GM10847 (cell line): ENCODE measurements around the gene GMPR2.

Experiments
- POLR2A ChIP-seq: IDR thresholded peaks from 2 replicates; pipeline ENCODE4 v1.6.1; 2011; ENCODE audit not compliant: insufficient read length; ENCODE audit errors: extremely low read depth

GMPR2 gene

GRCh38 chr14:24279301-24280186 is 46.8 kb downstream of the GMPR2 start:
- TF ChIP-seq POLR2A: no peak

- no peak for TF ChIP-seq POLR2A
Observed at GRCh38 chr14:24280797-24281460, 48.2 kb downstream of the GMPR2 start.

- no peak for TF ChIP-seq POLR2A
Observed at GRCh38 chr14:24281636-24282035, 48.9 kb downstream of the GMPR2 start.

GRCh38 chr14:24282736-24283135 is 50.0 kb downstream of the GMPR2 start:
- no peak for TF ChIP-seq POLR2A

- no peak for TF ChIP-seq POLR2A
Observed at GRCh38 chr14:24283796-24284460, 51.2 kb downstream of the GMPR2 start.

DNA sequence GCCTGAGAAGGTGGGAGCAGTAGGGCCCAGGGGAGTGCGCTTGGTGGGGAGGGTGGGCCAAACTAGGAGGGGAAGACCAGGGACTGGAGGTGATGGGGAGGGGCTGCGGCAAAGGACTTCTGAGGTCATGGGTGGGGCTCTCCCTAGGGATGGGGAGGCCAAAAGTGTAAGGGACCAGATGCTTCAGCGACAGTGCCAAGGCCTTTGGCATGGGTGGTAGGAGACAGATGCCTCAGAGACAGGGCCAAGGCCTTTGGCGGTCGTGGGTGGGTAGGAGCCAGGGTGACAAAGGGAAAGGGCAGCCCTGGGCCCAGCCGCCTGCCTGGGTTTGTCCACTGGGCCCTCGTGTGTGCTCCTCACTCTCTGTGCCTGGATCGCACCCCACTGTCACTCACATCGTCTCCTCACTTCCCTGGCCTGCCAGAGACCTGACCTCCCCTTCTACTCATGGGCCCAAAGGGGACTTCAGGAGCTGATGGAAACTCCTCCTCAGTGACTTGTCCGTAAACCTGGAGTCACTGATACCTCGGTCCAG is 51.8 kb downstream of the GMPR2 start:
- TF ChIP-seq POLR2A: no peak

DNA sequence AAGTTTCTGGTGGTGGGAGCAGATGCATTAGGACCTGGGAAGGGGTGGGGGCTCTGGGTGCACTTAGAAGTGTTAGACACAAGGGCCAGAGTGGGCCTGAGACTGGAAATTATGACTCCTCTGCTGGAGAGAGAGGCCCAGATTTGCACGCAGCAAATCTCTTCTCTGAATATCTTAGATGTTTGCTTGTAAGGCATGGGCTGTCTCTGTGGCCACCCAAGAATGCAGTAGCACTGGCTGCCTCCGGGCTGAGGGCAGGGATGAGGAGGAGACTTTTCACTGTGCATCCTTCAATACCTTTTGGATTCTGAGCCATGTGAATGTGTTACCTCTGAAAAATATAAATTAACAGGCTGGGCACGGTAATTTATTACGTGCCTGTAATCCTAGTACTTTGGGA is 52.6 kb downstream of the GMPR2 start:
- no peak for TF ChIP-seq POLR2A

DNA sequence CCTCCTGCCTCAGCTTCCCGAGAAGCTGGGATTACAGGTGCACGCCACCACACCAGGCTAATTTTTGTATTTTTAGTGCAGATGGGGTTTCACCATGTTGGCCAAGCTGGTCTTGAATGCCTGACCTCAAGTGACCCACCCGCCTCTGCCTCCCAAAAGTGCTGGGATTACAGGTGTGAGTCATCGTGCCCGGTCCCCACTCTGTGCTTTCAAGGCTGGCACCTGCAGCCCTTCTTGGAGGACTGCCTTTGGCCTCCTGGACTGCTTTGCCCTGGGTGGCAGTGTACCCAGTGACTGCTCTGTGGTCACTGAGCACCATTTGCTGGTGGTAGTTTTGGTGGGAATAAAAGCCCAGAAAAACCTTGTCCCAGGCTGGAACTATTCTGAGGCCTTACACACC is 54.3 kb downstream of the GMPR2 start:
- TF ChIP-seq POLR2A: no peak
